GM18517 (cell line): ENCODE measurements around the gene DIP2A.
"Not testable (repeated sequence)": the region's sequence is repeated elsewhere in the genome, so short reads cannot be mapped to it uniquely, and the experiment has no call there.

Experiments
- ATAC-seq: cut with Tn5 transposase; IDR thresholded peaks from one replicate; pipeline ENCODE4 v1.9.1; 2021; ENCODE audit warnings: mild to moderate bottlenecking, moderate library complexity; ENCODE audit not compliant: unreplicated experiment

DIP2A gene

DNA sequence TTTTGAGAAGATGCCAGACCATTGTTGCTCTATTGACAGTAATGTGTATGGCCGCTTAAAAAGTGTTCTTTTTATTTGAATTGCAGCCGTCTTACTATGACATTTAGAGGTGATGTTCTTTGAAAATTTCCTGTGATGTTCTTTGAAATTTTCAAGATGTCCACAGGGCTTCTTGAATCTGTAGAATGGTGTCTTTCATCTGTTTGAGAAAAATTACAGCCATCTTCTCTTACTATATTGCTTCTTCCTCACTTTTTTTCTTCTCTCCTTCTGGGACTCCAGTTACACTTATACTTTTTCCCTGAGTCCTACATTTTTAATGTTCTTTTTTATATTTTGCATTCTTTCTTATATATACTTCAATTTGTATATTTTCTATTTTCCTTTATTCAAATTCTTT is 57.4 kb downstream of the DIP2A start:
- no peak for ATAC-seq

DNA sequence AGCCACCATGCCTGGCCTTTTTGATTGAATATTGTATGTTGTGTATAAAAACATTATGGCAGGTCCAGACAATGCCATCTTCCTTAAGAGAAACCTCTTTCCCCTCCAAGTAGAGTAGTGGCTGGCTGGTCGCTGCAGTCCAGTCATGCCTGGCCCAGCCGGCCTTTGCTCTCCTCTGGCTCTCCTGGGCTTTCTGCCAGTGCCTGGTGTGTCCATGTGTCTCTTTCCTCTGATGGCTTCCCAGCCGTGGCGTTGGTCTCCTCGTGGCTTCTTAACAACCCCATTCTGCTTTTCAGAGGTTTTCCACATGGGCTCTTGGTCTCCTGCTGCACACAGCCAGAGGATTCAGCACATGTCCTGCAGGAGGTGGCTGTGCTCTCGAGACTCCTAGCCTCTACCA is 58.7 kb downstream of the DIP2A start:
- ATAC-seq, result no peak

DNA sequence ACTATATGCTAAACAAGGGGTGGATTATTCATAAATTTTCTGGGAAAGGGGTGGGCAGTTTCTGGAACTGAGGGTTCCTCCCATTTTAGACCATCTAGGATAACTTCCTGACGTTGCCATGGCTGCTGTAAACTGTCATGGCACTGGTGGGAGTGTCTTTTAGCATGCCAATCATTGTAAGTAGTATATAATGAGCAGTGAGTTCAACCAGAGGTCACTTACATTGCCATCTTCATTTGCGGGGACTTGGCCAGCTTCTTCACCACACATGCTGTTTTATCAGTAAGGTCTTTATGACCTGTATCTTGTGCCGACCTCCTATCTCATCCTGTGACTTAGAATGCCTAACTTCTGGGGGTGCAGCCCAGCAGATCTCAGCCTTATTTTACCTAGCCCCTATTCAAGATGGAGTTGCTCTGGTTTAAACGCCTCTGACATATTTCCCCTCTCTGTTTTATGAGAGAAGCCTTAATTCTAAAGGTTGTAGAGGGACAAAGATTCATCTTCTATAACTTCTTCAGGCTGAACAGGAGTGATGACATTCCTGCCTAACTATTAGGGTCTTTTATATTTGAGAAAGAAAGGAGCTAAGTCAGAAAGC is 60.4 kb downstream of the DIP2A start:
- no peak for ATAC-seq

DNA sequence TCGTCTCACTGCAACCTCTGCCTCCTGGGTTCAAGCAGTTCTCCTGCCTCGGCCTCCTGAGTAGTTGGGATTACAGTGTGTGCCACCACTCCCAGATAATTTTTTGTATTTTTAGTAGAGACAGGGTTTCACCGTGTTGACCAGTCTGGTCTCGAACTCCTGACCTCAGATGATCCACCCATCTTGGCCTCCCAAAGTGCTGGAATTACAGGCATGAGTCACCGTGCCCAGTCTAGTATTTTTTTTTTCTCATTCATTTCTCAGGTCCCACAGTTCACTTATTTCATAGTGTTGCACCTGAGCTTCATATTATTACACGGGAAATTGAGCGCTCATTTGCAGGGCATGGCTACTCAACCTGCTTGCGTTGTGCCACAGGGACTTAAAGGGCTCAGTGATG is 68.7 kb downstream of the DIP2A start:
- ATAC-seq, result not testable (repeated sequence)

GRCh38 chr21:46527801-46528200 is 69.1 kb downstream of the DIP2A start:
- ATAC-seq, result no peak

DNA sequence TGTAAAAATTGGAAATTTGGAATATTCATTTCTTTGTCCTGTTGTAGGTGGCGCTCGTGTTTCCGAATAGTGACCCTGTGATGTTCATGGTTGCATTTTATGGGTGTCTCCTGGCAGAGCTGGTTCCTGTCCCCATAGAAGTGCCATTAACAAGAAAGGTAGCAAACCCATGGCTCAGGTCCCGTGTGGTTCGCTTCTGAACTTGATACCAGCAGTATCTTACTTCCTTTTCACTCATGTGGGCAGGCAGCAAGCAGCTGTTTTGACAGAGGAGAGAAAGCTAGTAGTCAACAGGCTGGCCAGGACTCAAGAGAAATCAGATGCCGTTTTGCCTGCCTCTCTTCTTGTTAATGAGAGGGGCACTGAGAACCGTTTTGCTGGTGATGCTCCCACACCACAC is 73.4 kb downstream of the DIP2A start:
- ATAC-seq, result no peak

DNA sequence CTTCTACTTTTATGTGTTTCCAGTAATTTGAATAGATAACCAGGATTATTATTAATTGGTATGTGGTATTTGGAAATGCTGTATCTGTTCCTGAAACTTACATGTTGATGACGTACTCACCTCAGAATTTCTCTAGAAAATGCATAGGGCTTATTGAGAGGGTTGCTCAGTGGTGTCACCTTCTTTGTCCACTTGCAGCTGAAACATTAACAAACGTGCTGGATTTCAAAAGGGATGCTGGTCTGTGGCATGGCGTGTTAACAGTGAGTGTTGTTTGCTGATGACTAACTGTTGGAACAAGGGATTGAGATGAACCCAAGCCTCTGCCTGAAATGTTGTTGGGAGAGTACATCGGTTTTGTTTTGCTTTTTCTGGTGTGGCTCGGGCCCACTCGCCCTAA is 78.3 kb downstream of the DIP2A start:
- ATAC-seq, result no peak

- ATAC-seq, result no peak
Measured at GRCh38 chr21:46538262-46538661, 79.6 kb downstream of the DIP2A start.

DNA sequence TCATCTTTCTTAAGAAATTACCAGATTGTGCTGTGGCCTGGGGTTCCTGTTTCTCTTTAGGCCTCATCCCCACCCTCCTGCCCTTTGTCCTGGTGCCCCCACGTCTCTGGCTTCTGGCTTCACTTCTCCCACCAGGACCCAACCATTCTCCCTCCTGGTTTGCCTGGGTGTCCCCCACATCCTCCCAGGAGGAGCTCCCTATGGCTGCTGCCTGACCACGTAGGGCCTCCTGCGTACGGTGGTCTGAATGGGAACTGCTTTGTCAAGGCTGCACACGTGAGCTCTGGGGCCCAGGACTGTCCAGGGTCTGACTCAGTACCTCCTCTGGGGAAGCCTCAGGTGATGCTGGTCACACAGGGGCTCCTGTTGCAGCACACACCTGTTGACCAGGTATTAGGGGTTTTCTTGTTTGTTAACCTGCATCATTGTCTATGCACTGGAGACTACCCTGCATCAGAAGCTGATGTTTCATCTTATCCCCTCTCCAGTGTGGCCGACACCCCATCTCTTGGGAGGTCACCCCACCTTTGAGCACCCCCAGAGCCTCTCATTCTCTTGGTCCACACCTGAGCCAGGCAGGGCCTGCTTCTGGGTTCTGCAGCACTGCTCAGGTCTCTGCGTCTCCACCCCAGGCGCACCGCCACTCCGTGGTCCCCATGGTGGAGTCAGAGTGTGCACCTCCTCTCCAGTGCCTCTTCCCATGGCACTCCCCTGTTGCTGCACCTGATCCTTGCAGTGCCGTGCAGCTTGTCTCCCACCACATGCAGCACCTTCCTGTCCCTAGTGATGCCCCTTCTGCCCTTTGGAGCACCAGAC is 80.4 kb downstream of the DIP2A start:
- no peak for ATAC-seq

- ATAC-seq, result no peak
Measured at GRCh38 chr21:46540087-46540710, 81.5 kb downstream of the DIP2A start.

- ATAC-seq, result no peak
Measured at GRCh38 chr21:46542588-46543124, 84.0 kb downstream of the DIP2A start.

- no peak for ATAC-seq
Measured at GRCh38 chr21:46543306-46543705, 84.6 kb downstream of the DIP2A start.

- ATAC-seq, result no peak
Measured at GRCh38 chr21:46544003-46544402, 85.3 kb downstream of the DIP2A start.

- ATAC-seq, result no peak
Measured at GRCh38 chr21:46544824-46545223, 86.1 kb downstream of the DIP2A start.

- ATAC-seq, result no peak
Measured at GRCh38 chr21:46545363-46545762, 86.7 kb downstream of the DIP2A start.

- ATAC-seq, result no peak
Measured at GRCh38 chr21:46545911-46546310, 87.2 kb downstream of the DIP2A start.

- no peak for ATAC-seq
Measured at GRCh38 chr21:46546799-46547198, 88.1 kb downstream of the DIP2A start.

DNA sequence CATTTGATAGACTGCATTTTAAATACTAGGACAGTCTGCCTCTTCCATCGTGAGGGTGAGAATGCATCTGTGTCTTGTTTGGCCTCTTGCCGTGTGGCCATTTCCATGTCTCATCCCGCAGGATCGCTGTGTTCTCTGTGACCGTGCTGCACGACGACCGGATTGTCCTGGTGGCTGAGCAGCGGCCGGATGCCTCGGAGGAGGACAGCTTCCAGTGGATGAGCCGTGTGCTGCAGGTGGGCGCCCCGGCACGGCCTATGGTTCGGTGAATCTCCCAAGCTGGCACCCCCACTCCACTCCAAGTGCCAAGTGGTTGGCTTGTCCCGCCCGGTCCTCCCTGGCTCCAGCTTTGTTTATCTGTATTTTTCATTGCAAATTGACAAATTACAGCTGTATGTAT is 91.0 kb downstream of the DIP2A start:
- ATAC-seq, result no peak

DNA sequence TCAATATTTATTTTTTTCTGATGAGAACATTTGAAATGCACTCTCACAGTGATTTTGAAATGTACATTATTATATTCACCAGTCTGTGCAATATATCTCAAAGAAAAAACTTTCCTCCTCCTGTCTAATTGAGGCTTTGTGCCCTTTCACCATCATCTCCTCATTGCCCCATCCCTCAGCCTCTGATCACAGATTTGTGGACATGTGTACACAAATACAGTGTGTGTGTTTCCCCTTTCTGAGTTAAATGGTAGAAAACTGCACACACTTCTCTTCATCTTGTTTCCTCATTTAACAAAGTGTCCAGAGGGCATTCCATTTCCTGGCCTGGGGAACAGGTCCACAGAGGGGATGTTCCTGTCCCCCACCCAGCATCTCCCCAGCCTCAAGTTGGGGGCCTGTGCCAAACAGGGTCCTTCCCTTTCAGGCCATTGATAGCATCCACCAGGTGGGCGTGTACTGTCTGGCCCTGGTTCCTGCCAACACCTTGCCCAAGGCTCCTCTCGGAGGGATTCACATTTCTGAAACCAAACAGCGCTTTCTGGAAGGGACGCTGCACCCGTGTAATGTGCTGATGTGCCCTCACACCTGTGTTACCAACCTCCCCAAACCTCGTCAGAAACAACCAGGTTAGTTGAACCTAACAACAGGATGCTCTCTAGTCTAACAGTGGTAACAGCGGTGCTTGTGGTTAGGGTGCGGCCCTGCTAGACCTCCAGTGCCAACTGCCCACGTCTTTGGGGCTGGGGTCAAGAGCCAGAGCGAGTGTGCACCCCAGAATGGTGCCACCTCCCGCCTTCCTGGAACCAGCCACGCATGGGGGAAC is 91.6 kb downstream of the DIP2A start:
- no peak for ATAC-seq

DNA sequence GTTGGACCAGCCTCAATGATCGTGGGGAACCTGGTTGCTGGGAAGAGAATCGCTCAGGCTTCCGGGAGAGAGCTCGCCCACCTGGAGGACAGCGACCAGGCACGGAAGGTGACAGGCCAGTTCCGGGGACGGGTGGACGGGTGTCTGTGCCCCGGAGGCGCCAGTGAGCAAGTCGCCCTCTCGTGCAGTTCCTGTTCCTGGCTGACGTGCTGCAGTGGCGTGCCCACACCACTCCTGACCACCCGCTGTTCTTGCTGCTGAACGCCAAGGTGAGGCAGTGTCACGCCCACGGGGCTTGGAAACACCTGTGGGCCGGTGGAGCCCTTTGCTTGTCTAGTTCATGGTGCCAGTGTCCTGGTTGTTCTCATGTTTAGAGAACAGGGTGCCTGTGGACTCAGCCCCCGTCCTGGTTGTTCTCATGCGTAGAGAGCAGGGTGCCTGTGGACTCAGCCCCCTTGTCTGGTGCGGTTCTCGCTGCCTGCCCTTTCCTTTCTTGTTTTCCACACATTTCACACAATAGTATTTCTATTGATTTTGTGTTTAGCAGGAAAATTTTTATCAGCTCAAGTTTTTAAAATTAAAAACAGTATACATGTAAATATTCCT is 93.0 kb downstream of the DIP2A start:
- no peak for ATAC-seq

DNA sequence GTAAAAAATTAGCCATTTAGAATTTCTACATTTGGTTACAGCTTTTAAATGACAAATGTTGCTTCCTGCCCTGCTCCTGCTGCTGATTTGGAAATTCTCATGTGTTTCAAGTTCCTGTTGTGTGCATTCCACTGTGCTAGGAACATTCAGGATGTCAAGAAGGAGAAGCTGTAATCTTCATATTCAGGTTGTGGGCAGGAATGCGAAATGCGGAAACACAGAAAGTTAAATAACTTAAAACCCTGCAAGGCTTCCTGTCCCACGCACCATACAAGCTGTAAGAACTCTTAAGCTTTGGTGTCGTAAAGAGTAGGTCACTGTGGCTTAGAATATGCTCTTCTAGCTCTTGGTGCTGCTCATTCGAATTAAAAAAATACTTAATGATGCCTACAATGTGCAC is 93.6 kb downstream of the DIP2A start:
- ATAC-seq, result no peak
